Gastroesophageal sphincter (tissue), 4 donors: ENCODE measurements around the gene GALNT9. TPM values are rescaled to one million over a fixed set of nuclear protein-coding genes. Genes with fewer than 3 reads are reported as not detected.

Experiments used
- ATAC-seq: fragments of 150-250 bp; one replicate; pipeline ENCODE4 v1.9.1; 2016; ENCODE audit warnings: mild to moderate bottlenecking, moderate library complexity
- H3K27ac ChIP-seq, 4 donors: fragments of 200-600 bp; sonication (generic) in 3 of 4; 1 replicate in 3 of 4; 2 replicates in 1 of 4; pipeline ENCODE4 v1.5.1; 2016 to 2019
- H3K27me3 ChIP-seq: fragments of 200-600 bp; sonication (generic); one replicate; pipeline ENCODE4 v1.5.1; 2019
- H3K36me3 ChIP-seq, 2 donors: fragments of 200-600 bp; sonication (generic); one replicate each; pipeline ENCODE4 v1.5.1; 2019; ENCODE audit warnings: control low read depth in 1 of 2
- H3K4me1 ChIP-seq, 3 donors: fragments of 200-600 bp; sonication (generic); 1 replicate in 2 of 3; 2 replicates in 1 of 3; pipeline ENCODE4 v1.5.1; 2016 to 2019; ENCODE audit warnings: control low read depth in 2 of 3
- H3K4me3 ChIP-seq, 2 donors: fragments of 200-600 bp; sonication (generic); one replicate each; pipeline ENCODE4 v1.5.1; 2019; ENCODE audit warnings: mild to moderate bottlenecking in 1 of 2, moderate library complexity in 1 of 2
- H3K9me3 ChIP-seq, 3 donors: fragments of 200-600 bp; sonication (generic); one replicate each; pipeline ENCODE4 v1.5.1; 2017 to 2019; ENCODE audit warnings: control low read depth in 2 of 3
- CTCF ChIP-seq, 4 experiments: fragments of 200-600 bp in 2 of 4; fragments of 450-650 bp in 2 of 4; sonication (generic) in 1 of 4; IDR thresholded peaks; one replicate each; pipeline ENCODE4 v1.5.1; 2017 to 2019; ENCODE audit warnings: antibody characterized with exemption in 4 of 4, mild to moderate bottlenecking in 2 of 4, moderate library complexity in 2 of 4
- EP300 ChIP-seq: sonication (generic); formaldehyde crosslinking; IDR thresholded peaks from one replicate; pipeline ENCODE4 v1.6.1; 2017; ENCODE audit warnings: antibody characterized with exemption, mild to moderate bottlenecking
- POLR2A ChIP-seq, 2 donors: fragments of 450-650 bp; IDR thresholded peaks; one replicate each; pipeline ENCODE4 v1.6.1; 2017; ENCODE audit warnings: antibody characterized with exemption in 2 of 2, mild to moderate bottlenecking in 2 of 2, moderate library complexity in 1 of 2
- POLR2AphosphoS5 ChIP-seq: sonication (generic); formaldehyde crosslinking; IDR thresholded peaks from one replicate; pipeline ENCODE4 v1.6.1; 2017; ENCODE audit warnings: antibody characterized with exemption
- WGBS, 2 donors: methylation state at CpG; one replicate each; pipeline ENCODE4 v1.1.5; 2018; ENCODE audit warnings: low coverage in 1 of 2; 5-methylcytosine and 5-hydroxymethylcytosine counted together
- total RNA-seq, 4 donors: library from RNA; depleted of rRNA; stranded (reverse); fragments of >200 nt; gene quantifications; one replicate each; pipeline ENCODE4 v1.1.0, GENCODE V29; 2016

GALNT9 gene
- total RNA-seq, 4 donors from 2014 or later, result 2.0 TPM; not detected in 3

GRCh38 chr12:132258543-132258942 lies 70.8 kb downstream of the GALNT9 start:
- WGBS, 2 donors, result 74 to 86% methylated on average over 1 to 8 of the region's 17 CpGs
- TF ChIP-seq EP300 (no peak), POLR2A (IDR thresholded peaks at IDR 0.05) (no peak), CTCF (IDR thresholded peaks at IDR 0.05) (no peak), POLR2AphosphoS5 (no peak)
- Histone ChIP-seq H3K27me3 (peaks cover 61% of the 10 kb centered on the region), H3K27ac (no peak overlapping the region), H3K4me1 (no peaks in the 10 kb centered on the region), H3K36me3 (no peaks in the 10 kb centered on the region), H3K9me3 (no peaks in the 10 kb centered on the region), H3K4me3 (no peak overlapping the region)
- ATAC-seq, result no peak

GRCh38 chr12:132257955-132258490 lies 71.4 kb downstream of the GALNT9 start:
- 79 to 96% methylated on average over 5 to 7 of the region's 17 CpGs for WGBS, 2 donors
- no peak for TF ChIP-seq POLR2A (IDR thresholded peaks at IDR 0.05)
- no peak for TF ChIP-seq EP300
- no peak for TF ChIP-seq CTCF (IDR thresholded peaks at IDR 0.05)
- TF ChIP-seq POLR2AphosphoS5, result no peak
- ATAC-seq, result no peak

GRCh38 chr12:132257206-132257954 lies 72.0 kb downstream of the GALNT9 start:
- Histone ChIP-seq H3K27me3 (peaks cover 50% of the 10 kb centered on the region), H3K36me3 (no peaks in the 10 kb centered on the region), H3K4me1 (no peaks in the 10 kb centered on the region), H3K4me3 (no peak overlapping the region), H3K27ac (no peak overlapping the region), H3K9me3 (no peaks in the 10 kb centered on the region)
- TF ChIP-seq CTCF (IDR thresholded peaks at IDR 0.05), result no peak
- TF ChIP-seq POLR2AphosphoS5, result no peak
- no peak for TF ChIP-seq EP300
- TF ChIP-seq POLR2A (IDR thresholded peaks at IDR 0.05), result no peak
- WGBS, 2 donors, result 47 to 85% methylated on average over 6 to 9 of the region's 56 CpGs
- no peak for ATAC-seq

More at GRCh38 chr12:132257955-132258490, 71.4 kb downstream of the GALNT9 start:
- Histone ChIP-seq H3K4me3 (no peak overlapping the region), H3K4me1 (no peaks in the 10 kb centered on the region), H3K27ac (no peak overlapping the region), H3K27me3 (peaks cover 56% of the 10 kb centered on the region), H3K36me3 (no peaks in the 10 kb centered on the region), H3K9me3 (no peaks in the 10 kb centered on the region)

- no peaks in the 10 kb centered on the region for H3K4me1 ChIP-seq
- H3K36me3 ChIP-seq, result no peaks in the 10 kb centered on the region
- H3K9me3 ChIP-seq, result no peaks in the 10 kb centered on the region
- 70 to 89% methylated on average over 3 to 7 of the region's 9 CpGs for WGBS, 2 donors
- no peak overlapping the region for H3K4me3 ChIP-seq
- no peak for TF ChIP-seq POLR2A (IDR thresholded peaks at IDR 0.05)
- TF ChIP-seq POLR2AphosphoS5, result no peak
- TF ChIP-seq EP300, result no peak
- no peak for TF ChIP-seq CTCF (IDR thresholded peaks at IDR 0.05)
- H3K27ac ChIP-seq, result no peak overlapping the region
- ATAC-seq, result no peak
- H3K27me3 ChIP-seq, result peaks cover 51% of the 10 kb centered on the region
Observed at GRCh38 chr12:132256646-132257045, 72.7 kb downstream of the GALNT9 start.

- H3K4me1 ChIP-seq, result no peaks in the 10 kb centered on the region
- peaks cover 44% of the 10 kb centered on the region for H3K27me3 ChIP-seq
- H3K27ac ChIP-seq, result no peak overlapping the region
- 80 to 93% methylated on average over 9 to 20 of the region's 20 CpGs for WGBS, 2 donors
- H3K9me3 ChIP-seq, result no peaks in the 10 kb centered on the region
- no peak for ATAC-seq
- H3K36me3 ChIP-seq, result no peaks in the 10 kb centered on the region
- TF ChIP-seq CTCF (IDR thresholded peaks at IDR 0.05) (no peak), POLR2A (IDR thresholded peaks at IDR 0.05) (no peak), POLR2AphosphoS5 (no peak), EP300 (no peak)
- H3K4me3 ChIP-seq, result no peak overlapping the region
Observed at GRCh38 chr12:132255642-132256041, 73.7 kb downstream of the GALNT9 start.
